Activated gamma-delta T cell treated with Interleukin-2 at 50 U/mL for 16 hours (primary cell): ENCODE results near the gene SRD5A2.
"Not testable (repeated sequence)": the region's sequence is repeated elsewhere in the genome, so short reads cannot be mapped to it uniquely, and the experiment has no call there.

Source experiments
- DNase-seq: peaks from one replicate; pipeline ENCODE4 v3.0.0-alpha.2; 2020

The SRD5A2 gene

DNA sequence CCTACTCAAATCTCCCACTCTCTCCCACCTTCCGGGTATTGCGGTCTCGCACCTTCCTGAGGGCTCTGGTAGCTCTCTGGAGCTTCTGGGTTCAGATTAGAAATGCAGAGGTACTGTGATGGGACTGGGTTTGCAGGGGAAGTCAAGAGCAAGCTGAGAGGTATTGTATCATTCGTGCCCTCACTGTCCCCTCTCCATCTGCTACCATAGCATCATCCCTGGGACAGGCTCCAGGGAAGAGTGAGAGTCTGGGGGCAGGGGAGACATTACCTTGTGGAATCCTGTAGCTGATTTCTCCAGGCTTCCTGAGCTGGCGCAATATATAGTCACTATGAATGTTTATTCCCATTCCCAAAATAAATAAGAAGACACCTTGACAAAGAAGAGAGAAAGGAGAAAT, 49.6 kb downstream of the SRD5A2 start:
- DNase-seq: no peak

DNA sequence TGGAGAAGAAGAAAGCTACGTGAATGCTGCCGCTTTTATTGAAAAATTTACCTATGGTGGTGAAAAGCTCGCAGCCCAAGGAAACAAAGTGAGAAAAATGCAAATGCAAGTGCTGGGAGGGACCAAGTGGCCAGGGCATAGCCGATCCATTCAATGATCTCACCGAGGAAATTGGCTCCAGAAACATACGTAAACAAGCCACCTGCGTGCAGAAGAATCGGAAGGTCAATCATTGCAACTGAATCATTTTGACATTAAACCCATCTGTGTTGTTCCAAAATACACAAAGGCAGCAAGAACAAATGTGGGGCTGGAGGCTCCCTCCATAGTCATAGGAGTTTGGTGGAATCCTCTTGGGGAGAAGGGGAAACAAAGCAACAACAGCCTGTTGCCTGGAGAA, 51.5 kb downstream of the SRD5A2 start:
- no peak for DNase-seq

DNA sequence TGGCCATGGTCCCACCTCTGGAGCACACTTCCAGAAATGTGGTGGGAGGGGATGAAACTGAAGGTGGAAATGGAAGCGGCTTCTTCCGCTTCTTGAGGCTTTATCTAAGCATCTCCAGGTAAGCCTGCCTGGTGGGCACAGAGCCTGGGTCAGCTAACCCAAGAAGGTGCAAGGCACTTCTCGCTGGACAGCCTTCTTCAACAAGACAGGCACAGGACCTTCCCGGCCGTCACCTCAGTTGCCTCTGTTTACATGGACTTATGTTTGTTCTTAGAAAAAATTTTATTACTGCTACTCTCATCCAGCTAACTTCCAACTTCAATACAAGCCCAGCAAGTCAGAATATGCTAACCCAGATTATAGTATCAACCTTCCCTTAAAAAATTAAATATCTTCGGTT, 51.9 kb downstream of the SRD5A2 start:
- DNase-seq: no peak

DNA sequence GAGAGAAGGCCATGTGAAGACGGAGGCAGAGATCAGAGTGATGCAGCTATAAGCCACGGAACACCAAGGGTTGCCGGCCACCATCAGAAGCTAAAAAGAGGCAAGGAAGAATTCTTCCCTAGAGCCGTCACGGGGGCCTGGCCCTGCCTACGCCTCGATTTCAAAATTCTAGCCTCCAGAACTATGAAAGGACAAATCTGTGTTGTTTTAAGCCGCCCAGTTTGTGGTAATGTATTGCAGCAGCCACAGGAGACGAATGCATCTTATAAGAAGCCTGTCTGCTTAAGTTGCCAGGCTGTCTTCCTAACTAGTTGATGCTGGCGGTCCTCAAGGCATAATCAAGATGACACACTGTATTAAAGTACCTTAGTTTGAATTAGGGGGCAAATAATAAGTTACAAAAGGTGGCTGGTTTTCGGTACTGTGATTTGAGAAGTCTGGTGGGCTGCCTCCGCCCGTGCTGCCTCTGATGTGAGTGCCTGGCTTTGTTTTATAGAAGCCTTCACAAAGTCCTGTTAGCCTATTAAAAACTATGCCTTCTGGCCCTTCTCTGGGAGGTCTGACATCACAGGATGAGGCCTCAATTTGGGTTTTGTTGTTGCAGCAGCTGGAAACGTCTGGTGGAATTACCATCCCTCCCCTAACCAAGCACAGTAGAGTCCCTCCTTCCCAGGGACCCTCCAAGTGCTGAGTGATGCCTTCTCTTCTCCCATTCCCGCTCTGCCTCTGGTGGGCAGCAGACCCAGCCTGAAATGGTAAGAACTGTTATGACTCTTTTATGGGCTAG, 53.6 kb downstream of the SRD5A2 start:
- no peak for DNase-seq

DNA sequence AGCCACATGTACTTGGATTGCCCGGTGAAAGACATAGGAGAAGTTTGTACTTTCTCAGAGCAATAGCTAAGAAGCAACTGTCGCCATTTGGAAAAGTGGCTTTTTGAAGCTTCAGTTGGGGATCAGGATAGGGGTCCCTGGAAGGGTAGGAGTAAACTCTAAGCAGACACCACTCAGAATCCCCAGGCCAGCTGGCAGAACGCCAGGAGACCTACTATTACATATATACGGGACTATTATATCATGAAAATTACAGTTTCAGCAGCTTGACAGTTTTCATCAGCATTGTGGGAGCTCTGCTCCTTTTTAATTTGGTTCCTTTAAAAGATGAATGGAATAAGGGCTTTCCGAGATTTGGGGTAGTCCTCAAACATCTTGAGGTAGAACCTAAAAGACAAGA, 54.9 kb downstream of the SRD5A2 start:
- no peak for DNase-seq

DNA sequence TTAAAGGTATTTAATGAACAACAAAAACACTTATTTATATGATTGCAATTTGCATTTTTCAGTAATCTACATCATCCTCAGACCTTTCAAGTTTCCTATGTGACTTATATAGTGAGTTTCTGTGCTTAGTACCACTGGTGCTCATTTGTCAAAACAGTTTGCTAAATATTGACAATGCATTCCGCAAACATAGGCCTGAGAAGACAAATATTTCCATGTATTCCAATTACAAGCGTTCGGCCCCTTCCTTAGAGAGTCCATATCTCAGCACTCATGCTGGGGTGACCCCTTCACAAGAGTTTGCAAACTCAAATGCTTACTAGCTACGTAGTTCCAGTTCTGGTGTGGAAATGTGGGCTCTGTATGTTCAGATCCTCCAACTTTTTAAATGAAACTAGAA, 56.1 kb downstream of the SRD5A2 start:
- no peak for DNase-seq

DNA sequence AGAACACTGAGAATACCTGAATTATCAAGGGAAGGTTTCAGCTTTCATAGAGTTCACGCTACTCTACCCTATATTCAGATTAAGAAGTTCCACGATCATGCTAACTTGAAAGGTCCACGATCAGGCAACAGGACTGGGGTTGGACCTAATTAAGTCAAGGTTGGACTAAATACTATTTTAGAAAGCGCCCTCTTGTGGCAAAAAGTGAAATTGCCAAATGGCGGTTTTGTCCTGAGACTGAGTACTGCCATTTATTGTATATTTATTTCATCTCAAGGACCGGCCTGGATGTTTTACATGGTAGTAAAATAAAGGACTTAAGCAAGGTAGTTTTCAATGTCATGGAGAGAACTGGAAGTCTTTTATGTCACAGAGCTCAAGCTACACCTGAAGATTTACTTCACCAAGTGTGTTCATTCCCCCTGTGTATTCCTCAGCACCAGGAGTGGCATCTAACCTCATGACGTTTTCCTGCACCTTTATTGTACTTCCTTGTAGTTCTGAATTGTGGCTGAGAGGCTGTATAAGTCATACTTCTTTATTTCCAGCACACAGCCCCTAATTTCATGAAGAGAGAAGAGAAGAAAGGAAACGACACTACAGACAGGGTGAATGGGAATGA, 56.8 kb downstream of the SRD5A2 start:
- DNase-seq: peak; percentile 47

DNA sequence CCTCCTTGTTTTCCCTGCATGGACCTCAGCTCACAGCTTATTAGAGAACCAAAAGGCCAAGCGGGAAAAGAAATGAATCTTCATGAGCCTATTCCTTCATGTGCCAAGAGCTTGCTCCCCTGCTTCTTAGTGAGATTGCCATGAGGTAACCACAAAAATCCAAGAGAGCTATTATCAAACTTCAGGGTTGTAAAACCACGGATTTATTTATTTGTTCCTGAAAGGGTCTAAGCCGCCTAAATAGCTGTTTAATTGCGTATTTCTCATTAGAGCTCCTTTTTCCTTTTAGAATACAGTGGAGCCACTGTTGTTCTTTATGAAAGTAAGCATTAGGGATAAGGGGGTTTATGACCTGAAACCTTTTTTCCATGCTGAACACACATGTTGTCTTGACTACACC, 58.0 kb downstream of the SRD5A2 start:
- no peak for DNase-seq

DNA sequence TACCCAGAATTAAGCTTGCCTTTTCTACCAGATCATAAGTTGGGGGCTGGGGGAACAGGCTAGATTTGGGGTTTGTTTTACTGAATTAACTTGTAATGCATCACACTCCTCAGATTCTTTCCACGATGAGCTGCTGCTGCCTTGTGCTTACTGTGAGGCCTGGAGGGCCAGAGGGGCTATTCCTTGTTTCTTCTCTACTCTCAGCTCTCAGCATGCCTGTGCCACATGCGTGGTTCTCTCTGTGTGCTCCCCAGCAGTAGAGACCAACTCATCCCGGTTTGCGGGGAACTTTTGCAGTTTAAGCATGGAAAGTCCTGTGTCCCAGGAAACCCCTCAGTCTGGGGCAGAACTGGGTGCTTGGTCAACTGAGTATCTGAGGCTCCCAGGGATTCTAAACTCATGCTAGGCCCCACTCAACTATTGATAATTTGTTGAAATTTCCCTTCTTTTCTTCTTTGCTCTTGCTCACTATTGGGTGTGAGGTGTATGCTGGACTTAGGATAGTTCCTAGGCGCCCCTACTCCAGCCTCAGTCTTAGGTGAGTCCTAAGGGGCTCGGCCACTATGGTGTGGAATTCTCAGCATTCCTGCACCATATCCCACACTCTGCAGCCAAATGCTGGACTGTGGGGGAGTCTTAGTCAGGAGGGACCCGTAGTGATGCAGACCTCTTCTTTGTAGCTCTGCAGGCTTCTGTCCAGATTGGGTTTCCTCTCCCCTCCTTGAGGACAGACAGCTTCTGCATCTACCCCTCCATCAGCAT, 63.1 kb downstream of the SRD5A2 start:
- DNase-seq: no peak

DNA sequence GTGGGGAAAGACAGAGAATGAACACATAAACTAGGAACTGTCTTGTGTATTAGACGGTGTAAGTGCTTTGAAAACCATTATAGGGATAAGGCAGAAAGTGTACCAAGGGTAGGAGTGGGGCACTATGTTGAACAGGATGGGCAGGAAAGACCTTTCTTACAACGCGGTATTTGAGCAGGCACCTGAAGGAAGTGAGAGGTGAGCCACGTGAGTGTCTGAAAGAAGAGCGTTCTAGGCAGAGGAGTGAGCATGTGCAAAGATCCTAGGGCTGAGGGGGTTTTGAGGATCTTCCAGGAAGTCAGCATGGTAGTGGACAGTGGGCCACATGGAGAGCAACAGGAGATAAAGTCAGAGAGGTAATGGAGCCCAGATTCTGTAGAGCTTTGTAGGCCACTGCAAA, 65.2 kb downstream of the SRD5A2 start:
- no peak for DNase-seq

DNA sequence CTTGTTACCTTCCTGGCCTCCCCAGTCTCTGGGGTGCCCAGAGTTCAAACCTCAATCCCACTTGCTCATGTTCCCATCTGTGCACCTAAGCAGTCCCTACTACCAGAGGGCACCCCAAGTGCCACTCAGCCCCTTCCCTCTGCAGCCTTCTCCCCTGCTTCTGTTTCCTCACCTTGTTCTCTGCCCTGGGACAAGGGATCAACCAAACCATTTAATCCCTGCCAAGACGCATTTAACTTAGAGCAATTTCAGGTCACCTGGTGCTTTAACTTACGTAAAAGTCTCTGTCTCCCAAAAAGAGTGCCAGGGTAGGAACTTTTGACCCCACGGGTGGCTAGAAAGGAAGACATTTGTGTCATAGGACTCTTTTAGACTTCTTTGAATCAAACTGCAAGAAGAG, 67.2 kb downstream of the SRD5A2 start:
- no peak for DNase-seq

DNA sequence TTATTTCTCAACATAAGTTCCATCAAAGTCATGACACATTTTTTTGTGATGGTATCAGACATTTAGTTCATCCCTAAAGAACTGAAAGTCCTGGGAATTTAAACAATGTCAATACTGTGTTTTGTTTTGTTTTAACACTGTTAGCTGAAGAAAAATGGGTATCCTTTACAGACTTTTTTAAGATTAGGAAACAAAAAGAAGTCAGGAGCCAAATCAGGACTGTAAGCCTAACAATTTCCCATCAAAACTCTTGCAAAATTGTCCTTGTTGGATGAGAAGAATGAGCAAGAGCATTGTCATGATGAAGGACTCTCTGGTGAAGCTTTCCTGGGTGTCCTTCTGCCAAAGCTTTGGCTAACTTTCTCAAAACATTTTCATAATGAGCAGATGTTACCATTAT, 69.4 kb downstream of the SRD5A2 start:
- no peak for DNase-seq

DNA sequence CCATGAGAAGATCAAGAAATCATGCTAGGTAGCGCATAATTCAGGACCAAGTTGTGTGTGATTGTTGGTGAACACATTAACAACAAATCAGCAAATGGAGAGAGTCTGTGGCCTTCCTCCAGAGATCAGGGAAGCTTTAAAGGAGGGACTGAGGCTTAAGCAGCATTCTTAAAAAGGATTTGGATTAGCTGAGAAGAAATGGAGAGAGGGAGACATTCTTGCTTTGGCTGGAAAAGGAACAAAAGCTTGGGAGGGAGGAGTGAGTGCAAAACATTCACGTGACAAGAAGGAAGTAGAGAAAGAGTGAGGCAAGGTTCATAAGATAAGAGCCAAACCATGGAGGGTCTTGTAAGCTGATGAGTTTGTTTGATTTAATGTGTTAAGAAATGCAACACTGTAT, 75.6 kb downstream of the SRD5A2 start:
- no peak for DNase-seq

DNA sequence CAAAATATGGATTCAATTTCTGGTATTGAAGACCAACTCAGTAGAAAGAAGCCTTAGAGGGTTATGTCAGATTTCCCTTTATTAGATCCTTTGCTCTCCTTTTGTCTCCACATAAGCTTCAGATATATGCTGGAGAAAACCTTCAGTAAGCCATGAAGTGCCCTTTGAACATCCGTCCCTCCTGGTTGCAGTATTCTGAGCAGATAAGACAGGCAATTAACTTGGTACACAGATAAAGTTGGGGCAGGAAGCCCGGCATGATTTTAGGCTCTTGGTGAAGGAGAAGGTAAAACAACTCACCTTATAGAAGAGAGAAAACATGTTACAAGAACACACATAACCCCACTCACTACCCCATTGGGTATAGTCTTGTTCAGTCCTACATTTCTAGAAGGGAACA, 76.4 kb downstream of the SRD5A2 start:
- DNase-seq: no peak

DNA sequence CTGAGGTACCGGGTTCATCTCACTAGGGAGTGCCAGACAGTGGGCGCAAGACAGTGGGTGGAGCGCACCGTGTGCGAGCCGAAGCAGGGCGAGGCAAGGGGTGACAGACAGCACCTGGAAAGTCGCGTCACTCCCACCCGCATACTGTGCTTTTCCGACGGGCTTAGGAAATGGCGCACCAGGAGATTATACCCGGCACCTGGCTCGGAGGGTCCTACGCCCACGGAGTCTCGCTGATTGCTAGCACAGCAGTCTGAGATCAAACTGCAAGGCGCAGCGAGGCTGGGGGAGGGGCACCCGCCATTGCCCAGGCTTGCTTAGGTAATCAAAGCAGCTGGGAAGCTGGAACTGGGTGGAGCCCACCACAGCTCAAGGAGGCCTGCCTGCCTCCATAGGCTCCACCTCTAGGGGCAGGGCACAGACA, 84.3 kb downstream of the SRD5A2 start:
- DNase-seq: not testable (repeated sequence)

DNA sequence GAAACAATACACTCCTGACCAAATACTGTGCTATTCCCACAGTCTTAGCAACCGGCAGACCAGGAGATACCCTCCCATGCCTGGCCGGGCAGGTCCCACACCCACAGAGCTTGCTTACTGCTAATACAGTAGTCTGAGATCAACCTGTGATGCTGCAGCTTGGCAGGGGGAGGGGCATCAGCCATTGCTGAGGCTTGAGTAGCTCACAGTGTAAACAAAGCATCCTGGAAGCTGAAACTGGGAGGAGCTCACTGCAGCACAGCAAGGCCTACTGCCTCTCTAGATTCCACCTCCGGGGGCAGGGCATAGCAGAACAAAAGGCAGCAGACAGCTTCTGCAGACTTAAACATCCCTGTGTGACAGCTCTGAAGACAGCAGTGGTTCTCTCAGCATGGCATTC, 91.4 kb downstream of the SRD5A2 start:
- DNase-seq: not testable (repeated sequence)

DNA sequence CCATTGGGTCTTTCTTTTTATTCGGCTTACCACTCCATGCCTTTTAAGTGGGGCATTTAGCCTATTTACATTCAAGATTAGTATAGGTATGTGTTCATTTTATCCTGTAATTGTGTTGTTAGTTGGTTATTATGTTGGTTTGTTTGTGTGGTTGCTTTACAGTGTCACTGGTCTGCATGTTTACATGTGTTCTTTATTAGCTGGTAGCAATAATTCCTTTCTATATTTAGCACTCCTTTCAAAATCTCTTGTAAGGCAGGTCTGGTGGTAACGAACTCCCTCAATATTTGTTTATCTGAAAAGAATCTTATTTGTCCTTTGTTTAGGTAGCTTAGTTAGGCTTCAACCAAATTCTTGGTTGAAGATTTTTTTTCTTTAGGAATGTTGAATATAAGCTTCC, 97.5 kb downstream of the SRD5A2 start:
- DNase-seq: no peak

DNA sequence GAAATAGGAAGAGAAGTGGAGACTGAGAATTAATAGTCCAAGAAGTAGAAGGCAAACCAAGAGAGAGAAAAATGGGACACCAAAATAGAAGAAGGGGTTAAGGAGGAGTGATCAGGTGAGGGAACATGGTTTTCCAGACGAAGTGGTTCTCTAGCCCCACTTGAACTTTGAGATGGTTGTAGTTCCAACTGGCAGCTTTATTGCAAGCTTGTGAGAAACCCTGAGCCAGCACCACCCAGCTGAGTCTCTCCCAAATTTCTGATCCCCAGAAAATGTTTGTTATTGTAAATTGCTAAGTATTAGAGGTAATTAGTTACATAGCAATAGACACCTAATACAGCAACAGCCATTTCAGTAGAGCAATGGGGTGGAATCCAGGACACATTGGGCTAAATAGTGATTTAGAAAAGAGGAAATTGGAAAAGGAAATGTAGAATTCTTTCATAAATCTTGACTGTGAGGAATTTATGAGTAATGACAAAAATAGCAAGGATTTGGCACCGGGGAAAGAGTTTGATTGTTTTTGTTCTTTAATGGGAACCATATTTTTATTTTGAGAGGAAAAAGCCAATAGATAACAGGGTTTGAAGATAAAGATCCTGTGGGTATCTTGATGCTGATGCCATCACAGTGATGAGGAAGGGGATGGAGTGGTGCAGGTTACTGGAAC, 104.1 kb downstream of the SRD5A2 start:
- DNase-seq: no peak

DNA sequence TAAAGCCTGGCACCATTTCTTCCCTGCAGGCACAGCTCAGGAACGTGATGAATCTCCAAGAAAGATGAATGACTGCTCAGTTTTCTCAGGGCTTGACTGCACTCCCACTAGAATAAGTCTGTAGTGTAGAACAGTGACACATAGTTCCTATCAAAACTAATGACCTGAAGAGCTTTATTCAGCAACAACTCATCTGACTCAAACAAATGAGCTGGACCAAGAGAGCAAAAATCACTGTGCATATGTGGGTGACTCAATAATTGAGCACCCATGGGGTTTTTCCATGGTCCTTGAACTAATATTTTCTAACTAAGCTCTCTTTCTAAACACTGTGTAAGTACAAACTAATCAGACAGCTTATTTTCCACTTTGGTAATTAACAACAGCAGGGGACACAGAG, 105.0 kb downstream of the SRD5A2 start:
- no peak for DNase-seq

DNA sequence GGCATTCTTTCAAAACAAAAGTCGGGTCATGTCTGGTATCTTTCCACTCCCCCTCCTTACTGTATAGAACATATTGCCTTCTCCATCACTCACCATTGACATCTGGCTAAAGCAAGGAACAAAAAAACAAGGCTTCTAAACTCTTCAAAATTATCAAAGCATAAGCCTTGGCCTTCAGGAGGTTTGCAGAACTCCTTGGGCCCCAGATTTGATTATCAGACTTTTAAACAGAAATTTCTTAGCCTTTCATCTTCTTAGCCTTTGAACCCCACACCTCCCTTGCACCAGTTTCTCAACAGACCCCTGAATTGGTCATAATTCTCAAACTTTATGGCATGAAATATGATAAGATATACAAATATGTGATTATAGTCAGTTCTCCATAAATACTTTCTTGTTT, 106.4 kb downstream of the SRD5A2 start:
- DNase-seq: no peak
